Fibroblast of gingiva (primary cell): ENCODE data around the gene RRAGC.
A peak's percentile ranks its signal among the peaks of the same experiment; 100 is the strongest.
"Not testable (repeated sequence)": the region's sequence is repeated elsewhere in the genome, so short reads cannot be mapped to it uniquely, and the experiment has no call there.

Source experiments
- DNase-seq: peaks from one replicate; pipeline ENCODE4 v3.0.0-alpha.2; 2011; ENCODE audit warnings: low read depth

RRAGC gene

DNA sequence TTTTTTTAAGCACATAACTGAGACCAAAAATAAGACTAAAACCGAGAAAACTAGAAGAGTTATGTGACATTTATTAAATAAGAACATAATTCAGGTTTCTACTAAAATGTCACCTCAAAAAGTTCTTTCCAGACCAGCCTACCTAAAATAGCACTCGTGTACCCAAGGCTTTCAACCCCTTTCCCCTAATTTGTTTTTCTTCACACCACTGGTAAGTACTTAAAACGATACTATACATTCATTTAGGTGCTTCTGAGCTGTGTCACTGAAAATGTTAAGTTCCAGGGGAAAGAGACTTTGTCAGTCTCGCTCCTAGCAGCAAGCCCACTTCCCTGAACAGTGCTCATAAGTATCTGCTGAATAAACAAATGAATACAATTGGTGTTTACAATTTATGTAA lies 6.8 kb downstream of the RRAGC start:
- no peak for DNase-seq

DNA sequence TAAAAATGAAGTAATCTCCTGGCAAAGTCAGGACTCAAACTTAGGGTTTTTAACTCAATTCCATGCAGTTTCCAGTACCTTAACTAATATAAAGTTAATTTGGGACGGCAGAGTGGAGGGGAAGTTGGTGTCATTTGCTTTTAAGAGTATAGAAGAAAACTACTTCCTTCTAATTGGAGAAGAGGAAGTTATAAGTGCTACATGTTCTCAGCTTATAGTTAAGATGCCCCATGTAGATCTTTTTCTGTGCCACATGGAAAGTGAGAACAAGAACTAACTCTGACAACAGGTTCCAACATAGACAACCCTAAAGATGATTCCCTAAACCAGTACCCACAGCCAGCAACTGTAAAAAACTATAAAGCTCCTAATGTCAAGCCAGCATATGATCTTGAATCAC lies 11.5 kb downstream of the RRAGC start:
- DNase-seq: no peak

DNA sequence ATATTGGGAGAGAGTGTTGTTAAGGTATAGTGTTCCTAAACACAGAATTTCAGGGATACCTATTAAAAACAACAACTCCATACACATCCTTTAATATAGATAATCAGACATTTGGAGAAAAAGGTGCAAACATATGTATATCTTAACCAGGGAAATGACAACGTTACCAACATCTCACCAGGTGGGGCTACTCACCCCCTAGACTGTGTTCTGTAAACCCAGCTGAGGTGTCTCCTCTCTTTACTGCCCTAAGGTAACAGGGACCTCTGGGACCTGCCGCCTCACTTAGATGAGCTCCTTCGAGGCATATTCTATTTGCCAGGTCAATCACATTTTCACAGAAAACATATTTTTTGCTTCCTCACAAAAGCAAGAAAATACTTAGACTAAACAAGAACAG lies 13.4 kb downstream of the RRAGC start:
- no peak for DNase-seq

- not testable (repeated sequence) for DNase-seq
Measured at GRCh38 chr1:38845088-38845487, 14.5 kb downstream of the RRAGC start.

- DNase-seq: peak; percentile 10
Measured at GRCh38 chr1:38840281-38840680, 19.3 kb downstream of the RRAGC start.

DNA sequence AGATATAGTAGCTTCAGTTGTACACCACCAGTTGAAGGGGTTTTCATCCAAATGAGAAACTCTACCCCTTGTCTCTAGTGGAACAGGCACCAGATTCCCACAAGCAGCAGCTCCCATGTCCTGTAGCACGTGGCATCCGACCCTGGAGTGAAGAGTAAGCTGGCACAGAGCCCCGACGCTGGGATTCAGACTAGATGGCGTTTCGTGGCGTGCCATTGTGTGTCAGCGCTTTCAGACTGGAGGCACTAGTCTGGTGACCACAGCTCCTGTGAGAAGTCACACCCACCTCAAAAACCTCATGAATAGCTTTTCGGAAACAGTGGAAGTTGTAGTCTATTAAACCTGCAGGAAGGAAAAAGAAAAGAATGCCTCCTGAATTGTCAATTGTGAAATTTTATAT lies 20.2 kb downstream of the RRAGC start:
- DNase-seq: no peak

GRCh38 chr1:38836316-38836715 lies 23.3 kb downstream of the RRAGC start:
- not testable (repeated sequence) for DNase-seq

GRCh38 chr1:38834937-38835827 lies 24.4 kb downstream of the RRAGC start:
- DNase-seq: peak; percentile 74

GRCh38 chr1:38834221-38834782 lies 25.3 kb downstream of the RRAGC start:
- DNase-seq: no peak

- no peak for DNase-seq
Measured at GRCh38 chr1:38833146-38833545, 26.4 kb downstream of the RRAGC start.

DNA sequence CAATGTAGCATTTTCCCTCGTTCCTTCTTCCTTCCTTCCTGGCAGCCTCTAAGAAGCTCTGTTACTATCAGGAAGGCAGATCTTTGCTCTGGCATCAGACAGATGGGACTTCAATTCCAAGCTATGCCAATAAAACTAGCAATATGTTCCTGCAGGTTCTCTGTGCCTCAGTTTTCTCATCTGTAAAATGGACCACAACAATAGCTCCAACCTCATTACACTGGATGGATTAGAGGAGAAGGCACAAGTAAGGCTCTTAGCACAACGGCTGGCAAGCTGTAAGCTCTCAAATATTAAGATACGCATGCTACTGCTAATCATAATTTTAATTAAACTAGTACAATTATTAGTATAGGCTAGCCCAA lies 27.2 kb downstream of the RRAGC start:
- no peak for DNase-seq

- no peak for DNase-seq
Measured at GRCh38 chr1:38831731-38832369, 27.7 kb downstream of the RRAGC start.

GRCh38 chr1:38829368-38829767 lies 30.2 kb downstream of the RRAGC start:
- DNase-seq: no peak

GRCh38 chr1:38827318-38827717 lies 32.3 kb downstream of the RRAGC start:
- DNase-seq: no peak

GRCh38 chr1:38826886-38827285 lies 32.7 kb downstream of the RRAGC start:
- no peak for DNase-seq

GRCh38 chr1:38826262-38826661 lies 33.3 kb downstream of the RRAGC start:
- DNase-seq: no peak

- DNase-seq: no peak
Measured at GRCh38 chr1:38820860-38821259, 38.7 kb downstream of the RRAGC start.

GRCh38 chr1:38819516-38819915 lies 40.1 kb downstream of the RRAGC start:
- DNase-seq: no peak

DNA sequence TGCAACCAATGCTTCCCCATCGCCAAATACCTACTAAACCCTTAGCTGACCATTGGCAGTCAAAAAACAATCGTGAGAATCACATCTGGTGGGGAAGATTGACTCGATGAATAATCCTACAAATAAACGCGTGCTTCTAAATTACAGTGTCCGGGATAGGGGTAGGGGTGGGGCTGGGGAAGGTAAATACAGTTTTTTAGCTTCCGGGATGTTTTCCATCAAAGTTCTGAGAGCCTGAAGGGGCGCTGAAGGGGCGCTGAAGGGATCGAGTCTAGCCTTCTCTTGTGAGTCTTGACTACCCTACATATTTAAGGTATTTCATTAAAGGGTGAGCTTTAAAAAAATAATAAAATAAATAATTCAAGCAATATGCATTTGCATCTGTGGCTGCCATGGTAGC lies 40.5 kb downstream of the RRAGC start:
- no peak for DNase-seq

DNA sequence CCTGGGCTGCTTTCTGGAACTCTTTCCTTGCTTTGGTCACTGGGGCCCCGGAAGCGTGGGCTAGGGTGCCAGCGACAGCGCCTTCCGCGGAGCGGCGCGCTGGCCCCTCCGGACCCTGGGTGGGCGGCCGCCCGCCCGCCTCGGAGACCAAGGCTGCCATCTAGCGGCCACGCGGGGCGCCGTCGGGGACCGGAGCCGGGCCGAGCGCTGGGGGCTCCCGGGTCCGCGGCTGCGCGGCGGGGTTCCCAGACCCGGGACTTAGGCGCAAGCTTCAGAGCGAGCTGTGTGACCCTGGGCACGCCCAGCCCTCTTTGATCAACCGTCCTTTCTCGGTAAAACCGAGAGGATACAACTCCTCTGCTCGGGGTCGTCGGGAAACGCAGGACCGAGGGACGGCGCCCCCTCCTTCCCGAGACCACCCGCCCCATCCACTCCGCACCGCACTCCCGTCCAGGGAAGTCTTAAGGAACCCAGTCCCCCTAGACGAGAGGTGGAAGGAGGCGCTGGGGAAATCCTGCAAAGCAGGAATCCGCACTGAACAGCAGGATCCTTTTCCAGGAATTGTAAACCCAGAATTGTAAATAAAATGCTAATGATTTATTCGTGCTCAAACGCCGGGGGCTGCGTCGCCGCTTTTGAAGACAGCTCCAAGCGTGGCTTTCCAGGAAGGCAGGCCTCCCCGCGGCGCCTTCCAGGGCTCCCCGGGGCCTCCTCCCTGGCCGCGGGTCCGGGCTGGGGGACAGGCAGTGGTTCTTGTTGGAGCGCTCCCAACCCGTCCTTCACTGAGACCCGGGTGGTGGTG lies 41.2 kb downstream of the RRAGC start:
- no peak for DNase-seq

GRCh38 chr1:38817267-38818174 lies 42.1 kb downstream of the RRAGC start:
- DNase-seq: no peak
